H1 (cell line): ENCODE measurements around the gene TMEM54. TPM values are rescaled to one million over a fixed set of nuclear protein-coding genes. Genes with fewer than 3 reads are reported as not detected.

Experiments used
- CTCF ChIA-PET: fragments of 300-600 bp; sonication (Branson Sonifier 250); formaldehyde crosslinking; loops from one replicate; lab custom pipeline; 2021; ENCODE audit not compliant: partially characterized antibody; lab: Charles Lee
- POLR2A ChIA-PET: fragments of 300-600 bp; sonication (Branson Sonifier 250); formaldehyde crosslinking; loops from one replicate; lab custom pipeline; 2021; ENCODE audit warnings: inconsistent platforms; ENCODE audit not compliant: partially characterized antibody; lab: Charles Lee
- DNase-seq, 2 experiments: peaks; one replicate each; pipeline versions ENCODE4 v3.0.0 to v3.0.0-alpha.2; 2010 to 2022; ENCODE audit warnings: low spot score in 2 of 2, low read depth in 1 of 2, mixed read lengths in 1 of 2
- FAIRE-seq: peaks from 2 replicates; lab custom pipeline; 2011; peaks lifted over from hg19 to GRCh38; lab: Jason Lieb, UNC
- H2AFZ ChIP-seq: 2 replicates; pipeline ENCODE4 v1.8.1; 2012; ENCODE audit warnings: low read length, inconsistent platforms
- H2AK5ac ChIP-seq: 2 replicates; pipeline ENCODE4 v1.6.1; 2013; ENCODE audit warnings: low read depth, low read length
- H2BK120ac ChIP-seq: replicated peaks from 2 replicates; pipeline ENCODE3; 2013; ENCODE audit warnings: low read depth, low read length, inconsistent platforms
- H2BK12ac ChIP-seq: 2 replicates; pipeline ENCODE4 v1.6.1; 2013; ENCODE audit warnings: low read depth, low read length
- H2BK15ac ChIP-seq: 2 replicates; pipeline ENCODE4 v1.6.1; 2013; ENCODE audit warnings: low read length
- H2BK20ac ChIP-seq: 2 replicates; pipeline ENCODE4 v1.6.1; 2013; ENCODE audit warnings: low read length
- H2BK5ac ChIP-seq: 2 replicates; pipeline ENCODE4 v1.6.1; 2013; ENCODE audit warnings: low read depth, low read length
- H3K14ac ChIP-seq: 2 replicates; pipeline ENCODE4 v1.6.1; 2013; ENCODE audit warnings: inconsistent platforms; ENCODE audit not compliant: insufficient read length
- H3K18ac ChIP-seq: 2 replicates; pipeline ENCODE4 v1.6.1; 2013; ENCODE audit warnings: low read length; ENCODE audit errors: extremely low read depth
- H3K23ac ChIP-seq: 2 replicates; pipeline ENCODE4 v1.6.1; 2013; ENCODE audit warnings: inconsistent platforms; ENCODE audit not compliant: insufficient read length
- H3K23me2 ChIP-seq: 2 replicates; pipeline ENCODE4 v1.6.1; 2013; ENCODE audit warnings: low read depth, low read length
- H3K27ac ChIP-seq: 2 replicates; pipeline ENCODE4 v1.6.1; 2011; ENCODE audit warnings: low read depth, low read length, inconsistent platforms
- H3K27me3 ChIP-seq, 4 experiments: replicated peaks in 1 of 4; 1 replicate in 1 of 4; 2 replicates in 3 of 4; pipeline versions ENCODE4 v1.6.1 to v1.8.1; 2011 to 2013; ENCODE audit warnings: low read length in 3 of 4, mild to moderate bottlenecking in 3 of 4, inconsistent platforms in 2 of 4, mixed read lengths in 2 of 4, moderate library complexity in 1 of 4; ENCODE audit not compliant: control insufficient read depth in 3 of 4, insufficient read depth in 3 of 4; ENCODE audit errors: extremely low read depth in 1 of 4
- H3K36me3 ChIP-seq, 4 experiments: 2 replicates each; pipeline versions ENCODE4 v1.6.1 to v1.8.1; 2011 to 2013; ENCODE audit warnings: mild to moderate bottlenecking in 4 of 4, low read length in 3 of 4, moderate library complexity in 2 of 4, control low read depth in 1 of 4, inconsistent platforms in 1 of 4; ENCODE audit not compliant: insufficient read depth in 4 of 4, control insufficient read depth in 2 of 4
- H3K4ac ChIP-seq: replicated peaks from 2 replicates; pipeline ENCODE3; 2013; ENCODE audit warnings: low read length, low read depth, mixed read lengths, inconsistent platforms; ENCODE audit not compliant: insufficient read length
- H3K4me1 ChIP-seq, 4 experiments: replicated peaks in 1 of 4; 1 replicate in 1 of 4; 2 replicates in 3 of 4; pipeline versions ENCODE4 v1.6.1 to v1.8.1; 2011 to 2013; ENCODE audit warnings: low read length in 3 of 4, inconsistent platforms in 2 of 4, mixed read lengths in 1 of 4; ENCODE audit not compliant: insufficient read depth in 4 of 4, control insufficient read depth in 3 of 4
- H3K4me2 ChIP-seq, 2 experiments: 2 replicates each; pipeline versions ENCODE4 v1.6.1 to v1.8.1; 2011 to 2013; ENCODE audit warnings: low read depth in 2 of 2, low read length in 2 of 2, control low read depth in 1 of 2, inconsistent platforms in 1 of 2, mild to moderate bottlenecking in 1 of 2; ENCODE audit not compliant: insufficient read depth in 1 of 2
- H3K4me3 ChIP-seq, 4 experiments: fragments of 200-600, 300-600 bp in 1 of 4; sonication (generic), shearing (Covaris generic), sonication (Bioruptor Twin) in 1 of 4; 2 replicates each; pipeline versions ENCODE4 v1.5.1 to v1.8.1; 2011 to 2016; ENCODE audit warnings: low read length in 4 of 4, low read depth in 3 of 4, control low read depth in 2 of 4, inconsistent platforms in 2 of 4, mild to moderate bottlenecking in 2 of 4, mixed read lengths in 1 of 4, moderate library complexity in 1 of 4; ENCODE audit not compliant: insufficient read depth in 2 of 4; ENCODE audit errors: extremely low read depth in 1 of 4
- H3K56ac ChIP-seq: replicated peaks from 2 replicates; pipeline ENCODE3; 2013; ENCODE audit warnings: low read depth, mild to moderate bottlenecking, mixed read lengths, low read length, inconsistent platforms; ENCODE audit not compliant: insufficient read length
- H3K79me1 ChIP-seq: 2 replicates; pipeline ENCODE4 v1.6.1; 2013; ENCODE audit warnings: low read depth, low read length, control low read depth
- H3K79me2 ChIP-seq, 2 experiments: 2 replicates each; pipeline versions ENCODE4 v1.6.1 to v1.8.1; 2012 to 2013; ENCODE audit warnings: low read length in 2 of 2, mild to moderate bottlenecking in 2 of 2, inconsistent platforms in 1 of 2; ENCODE audit not compliant: insufficient read depth in 2 of 2, control insufficient read depth in 1 of 2
- H3K9ac ChIP-seq, 4 experiments: replicated peaks in 1 of 4; 1 replicate in 1 of 4; 2 replicates in 3 of 4; pipeline versions ENCODE4 v1.6.1 to v1.8.1; 2011 to 2013; ENCODE audit warnings: low read depth in 3 of 4, low read length in 3 of 4, control low read depth in 2 of 4, mild to moderate bottlenecking in 2 of 4, moderate library complexity in 2 of 4, inconsistent platforms in 1 of 4; ENCODE audit errors: extremely low read depth in 1 of 4
- H3K9me3 ChIP-seq, 2 experiments: 2 replicates each; pipeline versions ENCODE4 v1.6.1 to v1.8.1; 2012 to 2013; ENCODE audit warnings: mild to moderate bottlenecking in 2 of 2, moderate library complexity in 2 of 2, control low read depth in 1 of 2, inconsistent platforms in 1 of 2, low read depth in 1 of 2, low read length in 1 of 2, mixed read lengths in 1 of 2; ENCODE audit not compliant: insufficient read depth in 2 of 2
- H4K20me1 ChIP-seq, 2 experiments: replicated peaks in 1 of 2; 2 replicates each; pipeline versions ENCODE3 to v1.8.1; 2011 to 2013; ENCODE audit warnings: inconsistent platforms in 2 of 2, low read length in 2 of 2, mild to moderate bottlenecking in 1 of 2; ENCODE audit not compliant: insufficient read depth in 2 of 2, control insufficient read depth in 1 of 2
- H4K5ac ChIP-seq: 2 replicates; pipeline ENCODE4 v1.6.1; 2013; ENCODE audit warnings: low read length, low read depth, mixed read lengths, inconsistent platforms; ENCODE audit not compliant: insufficient read length
- H4K8ac ChIP-seq: 2 replicates; pipeline ENCODE4 v1.8.0; 2013; ENCODE audit warnings: mild to moderate bottlenecking, moderate library complexity, low read length, inconsistent platforms; ENCODE audit not compliant: insufficient read depth; ENCODE audit errors: extremely low read depth
- H4K91ac ChIP-seq: replicated peaks from 2 replicates; pipeline ENCODE3; 2013; ENCODE audit warnings: low read length, mixed read lengths, inconsistent platforms; ENCODE audit not compliant: insufficient read length
- CHD2 ChIP-seq: IDR thresholded peaks from 2 replicates; pipeline ENCODE4 v1.6.1; 2012; ENCODE audit warnings: low read length, improper control_type of control experiment
- HDAC2 ChIP-seq, 2 experiments: fragments of 300-600 bp in 1 of 2; sonication (generic) in 1 of 2; IDR thresholded peaks; 2 replicates each; pipeline ENCODE4 v1.6.1; 2011 to 2012; ENCODE audit warnings: low read depth in 2 of 2, low read length in 2 of 2, mild to moderate bottlenecking in 2 of 2, moderate library complexity in 2 of 2, borderline replicate concordance in 1 of 2, inconsistent platforms in 1 of 2
- RFX5 ChIP-seq: IDR thresholded peaks from 2 replicates; pipeline ENCODE4 v1.6.1; 2011; ENCODE audit warnings: low read depth, low read length, improper control_type of control experiment, borderline replicate concordance
- WGBS, 2 experiments: shearing (Covaris generic) in 1 of 2; methylation state at CpG; one replicate each; pipeline versions ENCODE4 v1.1.6 to v1.1.7; 2013 to 2015; ENCODE audit warnings: low lambda C conversion rate in 2 of 2, mixed read lengths in 2 of 2, inconsistent platforms in 1 of 2, low coverage in 1 of 2, missing lambda C conversion rate in 1 of 2; ENCODE audit not compliant: insufficient replicate concordance in 2 of 2, insufficient coverage in 1 of 2, insufficient read length in 1 of 2; ENCODE audit errors: extremely low coverage in 1 of 2, missing lambda C conversion rate in 1 of 2; 5-methylcytosine and 5-hydroxymethylcytosine counted together
- polyA plus RNA-seq, 7 experiments: library from polyadenylated mRNA; depleted of rRNA in 3 of 7; stranded (reverse) in 5 of 7; unstranded in 2 of 7; fragments of >200 nt in 5 of 7; fragments of 200-250 nt in 2 of 7; gene quantifications; 1 replicate in 5 of 7; 2 replicates in 1 of 7; 4 replicates in 1 of 7; pipeline versions ENCODE4 v1.2.1 to v1.2.3, GENCODE V29; 2011 to 2013; ENCODE audit warnings: missing spikeins in 2 of 7, mixed read lengths in 2 of 7
- total RNA-seq: library from RNA; stranded (reverse); fragmentation: NEBNext Ultra II Directional; extraction: Animal tissue kit (Norgen Biotek cat#: 25700); gene quantifications from 2 replicates; pipeline ENCODE4 v1.2.1, GENCODE V29; 2021

TMEM54 gene
- total and polyA plus RNA-seq, 2 of the 8 experiments (the other 6 are each of a cell fraction or from before 2014, with no cell fraction given), result 9.5 to 58.7 TPM

DNA sequence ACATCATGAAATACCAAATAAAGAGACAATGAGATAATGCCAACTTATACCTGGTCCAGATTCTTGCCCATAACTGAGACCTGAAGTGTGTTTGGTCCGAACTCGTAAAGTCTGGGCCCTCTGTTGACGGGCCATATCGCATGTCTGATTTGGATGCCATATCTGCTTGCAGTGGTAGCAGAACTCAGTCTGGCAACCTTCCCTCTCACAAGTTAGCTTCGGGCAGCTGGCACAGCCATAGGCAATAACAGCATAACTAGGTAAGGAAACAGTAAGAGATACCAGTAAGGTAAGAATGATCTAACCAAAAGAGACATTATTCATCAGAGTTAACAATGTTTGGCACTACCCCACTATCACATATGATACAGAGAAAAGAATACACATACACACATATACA lies 48.3 kb upstream of the TMEM54 start:
- Histone ChIP-seq H4K20me1 (peaks cover 0 to 2% of the 10 kb centered on the region in 2 experiments), H3K27me3 (no peaks in the 10 kb centered on the region), H3K14ac (no peak overlapping the region), H2BK20ac (no peak overlapping the region), H3K4me3 (no peak overlapping the region), H3K36me3 (peaks cover 0 to 9% (median 2%) of the 10 kb centered on the region in 4 experiments; a peak in 4 of 8 replicates), H3K4me1 (no peaks in the 10 kb centered on the region; a peak in 1 of 7 replicates), H3K9ac (no peak overlapping the region), H4K5ac (no peak overlapping the region), H2AK5ac (no peak overlapping the region), H2BK12ac (no peak overlapping the region), H2BK120ac (no peak overlapping the region), H3K18ac (no peak overlapping the region), H3K4me2 (no peak overlapping the region), H3K9me3 (no peaks in the 10 kb centered on the region), H2BK15ac (no peak overlapping the region), H4K91ac (no peak overlapping the region), H3K56ac (no peak overlapping the region), H2BK5ac (no peak overlapping the region), H2AFZ (no peak overlapping the region), H3K23me2 (no peaks in the 10 kb centered on the region), H3K23ac (no peak overlapping the region), H3K79me2 (peaks cover 0 to 4% of the 10 kb centered on the region in 2 experiments; a peak in 1 of 4 replicates), H3K27ac (no peak overlapping the region), H4K8ac (no peak overlapping the region), H3K79me1 (no peaks in the 10 kb centered on the region; the same call in 1 of the 2 replicates), H3K4ac (no peak overlapping the region)
- no peak for DNase-seq
- 96% methylated on average over 5 of the region's 5 CpGs; no CpG with 5 or more reads in 1 of the 2 experiments for WGBS, 2 experiments
- ChIA-PET CTCF (interaction anchor here (1.1 to 2.3 kb wide), 3 partner anchors 12 to 58 kb away, joined by 3 to 9 read pairs (median 3); no protein-coding TSS in a partner anchor), POLR2A (interaction anchor here (0.6 kb wide), 1 partner anchor 20 kb away, joined by 3 read pairs; no protein-coding TSS in a partner anchor)
- TF ChIP-seq HDAC2 (IDR thresholded peaks at IDR 0.05; ENCODE audit: borderline replicate concordance in 1 of 2, low read depth in 2 of 2, low read length in 2 of 2) (no peak), CHD2 (no peak), RFX5 (no peak)
- FAIRE-seq, result no peak
